ENCODE results near the gene ACSS1.

ACSS1 gene

DNA sequence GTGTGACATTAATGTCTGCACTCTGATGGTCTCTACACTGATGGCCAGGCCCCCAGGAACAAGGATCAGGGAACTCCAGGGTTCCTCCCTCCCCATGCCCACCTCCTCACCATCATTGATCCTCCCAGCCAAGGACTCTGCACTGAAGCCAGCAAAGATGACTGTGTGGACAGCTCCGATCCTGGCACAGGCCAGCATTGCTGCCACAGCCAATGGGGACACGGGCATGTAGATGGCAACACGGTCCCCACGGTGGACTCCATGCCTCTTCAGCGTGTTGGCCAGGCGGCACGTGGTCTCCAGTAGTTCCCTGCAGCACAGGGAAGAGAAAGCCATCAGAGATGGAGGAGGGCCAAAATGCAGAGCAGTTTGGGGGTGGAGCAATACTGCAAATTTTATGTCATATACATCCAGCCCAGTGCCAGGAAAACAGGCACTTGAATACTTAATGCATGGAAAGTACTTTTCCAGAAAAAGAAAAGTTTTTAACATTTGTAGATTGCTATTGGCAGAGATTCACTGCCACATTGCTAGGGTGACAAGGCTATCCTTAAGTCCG is 27.2 kb downstream of the ACSS1 start:
- no peak for DNase-seq

GRCh38 chr20:25030007-25030648 is 27.8 kb downstream of the ACSS1 start:
- no peak for DNase-seq

DNA sequence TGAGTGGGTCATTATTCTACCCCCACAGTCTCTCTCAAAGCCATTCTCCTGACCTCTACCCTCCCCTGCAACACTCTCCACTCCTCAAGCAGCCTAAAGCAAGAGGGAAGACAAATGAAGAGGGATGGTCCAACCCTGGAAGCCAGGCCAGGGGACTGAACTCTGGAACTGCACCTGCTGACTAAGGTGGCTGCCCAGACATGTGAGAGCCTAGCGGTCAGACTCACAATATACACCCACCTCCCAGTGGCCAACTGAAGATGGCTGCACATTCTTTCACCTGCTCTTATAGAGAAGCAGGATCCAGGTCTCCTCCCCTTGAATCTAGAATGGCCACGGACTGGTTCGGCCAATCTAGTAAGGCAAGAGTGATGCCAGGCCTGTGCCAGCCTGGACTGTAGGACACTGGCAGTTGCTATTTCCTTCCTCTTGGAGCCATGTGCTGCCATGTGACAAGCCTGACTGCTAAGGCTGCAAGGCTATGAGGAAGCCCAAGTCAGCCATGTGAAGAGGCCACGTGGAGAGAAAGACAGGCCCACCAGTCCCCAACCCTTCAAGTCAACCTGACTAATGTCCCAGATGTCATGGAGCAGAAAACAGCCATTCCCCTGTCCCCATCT is 31.8 kb downstream of the ACSS1 start:
- no peak for DNase-seq

GRCh38 chr20:25025091-25025861 is 32.7 kb downstream of the ACSS1 start:
- DNase-seq, result no peak

DNA sequence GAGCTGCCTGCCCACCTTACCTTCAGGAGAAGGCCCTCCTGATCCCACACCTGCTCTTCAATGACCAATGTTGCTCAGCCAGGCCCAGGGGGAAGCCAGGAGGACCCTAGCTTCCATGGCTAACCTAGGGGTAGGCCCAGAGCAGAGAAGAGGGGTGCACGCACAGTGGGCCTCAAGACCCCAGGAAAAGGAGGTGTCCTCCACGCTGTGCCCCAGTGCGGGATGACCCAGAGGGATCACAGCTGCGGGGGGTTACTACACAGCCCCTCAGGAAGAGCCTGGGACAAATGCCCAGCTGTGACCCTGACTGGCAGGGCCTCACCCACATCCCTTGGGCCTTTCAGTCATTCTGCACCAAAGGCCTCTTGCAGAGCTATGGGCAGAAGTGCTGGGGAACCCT is 33.8 kb downstream of the ACSS1 start:
- DNase-seq, result no peak

DNA sequence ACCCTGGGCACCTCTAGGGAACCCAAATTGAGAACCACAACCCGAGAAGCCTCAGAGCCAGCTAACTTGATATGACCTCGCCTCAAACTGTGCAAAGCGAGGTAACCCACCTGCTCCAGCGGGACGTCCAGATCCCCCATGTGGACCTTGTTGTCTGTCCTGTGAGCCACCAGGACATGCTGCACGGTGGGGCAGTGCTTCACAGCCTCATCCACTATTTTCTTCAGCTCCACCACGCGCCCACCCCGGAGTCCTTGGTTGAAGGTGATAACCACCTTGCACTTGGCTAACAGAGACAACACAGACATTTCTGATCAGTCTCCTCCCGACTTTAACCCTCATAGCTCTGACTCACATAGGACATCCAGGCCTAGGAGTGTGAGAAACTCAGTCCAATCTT is 34.6 kb downstream of the ACSS1 start:
- DNase-seq, result no peak

DNA sequence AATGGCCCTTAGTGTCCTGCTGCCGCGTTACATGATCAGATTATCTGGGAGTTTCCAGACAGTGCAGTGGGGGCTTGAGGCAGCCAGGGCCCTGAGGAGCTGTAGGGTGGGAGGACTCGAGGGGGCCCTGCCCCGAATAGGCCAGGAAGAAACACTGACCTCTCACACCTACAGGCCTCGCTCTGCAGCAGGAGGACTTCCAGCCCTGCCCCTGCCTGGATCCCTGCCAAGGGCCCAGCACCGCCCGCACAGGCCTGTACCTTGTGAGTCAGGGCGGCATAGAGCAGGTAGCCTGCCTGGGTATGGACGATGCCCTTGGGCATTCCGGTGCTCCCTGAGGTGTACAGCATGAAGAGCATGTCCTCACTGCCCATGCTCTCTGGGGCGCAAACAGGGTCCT is 35.3 kb downstream of the ACSS1 start:
- DNase-seq, result no peak

GRCh38 chr20:25021336-25021735 is 36.6 kb downstream of the ACSS1 start:
- DNase-seq, result no peak

GRCh38 chr20:25020901-25021301 is 37.0 kb downstream of the ACSS1 start:
- DNase-seq, result no peak

DNA sequence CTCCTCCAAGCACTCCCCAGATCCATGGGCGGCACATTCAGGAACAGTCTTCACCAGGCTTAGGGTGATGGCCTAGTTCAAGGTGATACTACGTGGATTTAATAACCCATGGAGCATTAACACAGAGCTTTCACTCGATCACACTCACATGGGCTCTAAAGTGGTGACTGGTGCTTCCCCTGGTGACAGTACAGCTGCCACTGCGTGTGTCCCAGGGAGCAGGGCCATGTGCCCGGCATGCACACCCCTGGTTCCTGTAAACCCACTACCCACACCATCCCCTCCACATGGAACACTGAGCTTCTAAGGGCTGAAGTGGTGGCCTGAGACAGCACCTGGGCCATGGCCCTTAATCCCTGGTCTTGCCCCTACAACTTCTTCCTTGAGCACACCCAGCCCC is 37.6 kb downstream of the ACSS1 start:
- DNase-seq, result no peak

DNA sequence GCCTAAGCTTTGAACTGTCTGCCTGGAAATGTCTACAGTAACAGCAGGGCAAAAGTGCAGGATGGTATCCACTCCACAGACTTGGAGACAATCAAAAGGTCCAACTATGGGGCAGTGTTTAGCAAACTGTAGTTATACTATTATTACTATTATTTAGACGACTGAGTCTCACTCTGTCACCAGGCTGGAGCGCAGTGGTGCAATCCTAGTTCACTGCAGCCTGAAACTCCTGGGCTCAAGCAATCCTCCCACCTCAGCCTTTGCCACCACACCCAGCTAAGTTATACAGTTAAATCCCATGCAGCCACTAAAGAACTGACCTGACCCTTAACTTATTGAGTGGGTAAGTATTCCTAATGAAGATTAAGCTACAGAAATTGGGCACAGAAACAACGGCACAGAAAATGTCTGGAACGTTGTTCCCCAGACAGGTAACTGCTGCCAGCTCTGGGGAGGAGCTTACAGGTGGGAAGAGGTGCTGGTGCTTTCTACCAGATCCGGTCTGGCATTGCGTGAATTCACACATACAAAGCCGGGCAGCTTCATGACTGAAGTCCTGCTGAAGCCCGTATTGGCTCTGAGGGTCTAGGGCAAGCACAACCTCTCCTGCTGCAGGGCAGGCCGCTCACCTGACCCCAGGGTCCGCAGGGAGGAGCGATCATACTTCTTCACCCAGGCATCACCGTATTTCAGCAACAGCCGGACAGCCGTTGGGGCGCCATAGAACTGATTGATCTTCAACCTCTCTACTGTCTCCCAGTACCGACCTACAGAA is 38.4 kb downstream of the ACSS1 start:
- no peak for DNase-seq

DNA sequence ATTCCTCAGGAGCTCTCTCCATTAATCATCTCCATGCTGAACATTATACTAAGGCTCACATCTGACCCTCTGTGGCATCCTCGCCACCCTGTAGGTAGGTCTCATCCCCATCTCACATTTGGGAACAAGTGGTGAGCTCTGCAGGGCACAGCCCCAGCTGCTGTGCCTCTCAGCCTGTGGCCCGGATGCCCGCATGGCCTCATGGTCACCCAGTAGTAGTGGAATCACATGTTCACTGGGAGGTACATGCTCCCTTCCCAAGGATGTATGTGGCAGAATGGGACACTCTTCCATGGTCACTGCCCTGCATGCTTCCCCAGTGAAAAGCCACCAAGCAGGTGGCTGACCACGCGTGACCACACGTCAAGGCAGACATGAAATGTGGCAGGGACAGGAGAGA is 39.1 kb downstream of the ACSS1 start:
- DNase-seq, result no peak

DNA sequence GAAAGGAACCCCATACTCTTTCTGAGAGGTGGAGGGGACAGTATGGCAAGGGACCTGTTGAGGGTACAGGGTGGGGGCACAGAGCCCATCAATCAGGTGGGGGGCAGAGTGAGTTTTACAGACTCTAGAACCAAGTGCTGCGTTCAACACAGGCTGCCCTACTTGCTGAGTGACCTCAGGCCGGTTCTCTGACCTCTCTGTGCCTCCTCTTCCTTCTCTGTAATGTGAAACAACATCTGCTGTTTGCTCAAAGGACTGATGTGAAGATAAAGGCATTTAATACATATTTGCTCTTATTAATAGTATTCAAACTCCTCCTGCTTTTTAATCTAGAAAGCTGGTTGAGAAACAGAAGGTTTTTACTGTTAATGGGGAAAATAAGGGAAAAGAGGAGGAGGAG is 39.5 kb downstream of the ACSS1 start:
- no peak for DNase-seq

DNA sequence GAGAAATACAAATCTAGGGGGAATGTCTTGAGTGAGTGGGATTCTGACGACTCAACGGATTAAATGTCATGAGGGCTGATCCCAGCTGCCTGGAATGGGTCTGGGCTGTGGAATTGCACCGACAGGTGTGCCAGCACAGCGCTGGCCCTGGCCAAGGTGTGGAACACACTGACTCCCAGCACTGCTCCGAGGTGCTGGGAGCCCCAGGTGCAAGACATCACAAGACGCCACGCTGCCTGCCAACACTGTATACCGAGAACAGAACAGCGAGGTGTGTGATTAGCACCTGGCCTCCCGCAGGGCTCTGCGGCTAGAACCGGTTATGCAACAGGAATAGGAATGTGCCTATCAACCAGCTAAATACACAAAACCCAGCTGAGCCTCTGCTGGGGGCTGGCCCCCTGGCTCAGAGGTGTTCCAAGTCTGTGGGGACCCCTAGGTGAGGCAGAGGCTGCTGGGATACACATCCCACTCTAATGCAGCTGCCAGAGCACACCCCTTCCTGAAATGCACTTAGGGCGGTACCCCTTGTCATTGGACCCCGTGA is 40.6 kb downstream of the ACSS1 start:
- no peak for DNase-seq

GRCh38 chr20:25016471-25016870 is 41.5 kb downstream of the ACSS1 start:
- no peak for DNase-seq

- no peak for DNase-seq
These were observed 42.0 kb downstream of the ACSS1 start for GRCh38 chr20:25015986-25016385.

DNA sequence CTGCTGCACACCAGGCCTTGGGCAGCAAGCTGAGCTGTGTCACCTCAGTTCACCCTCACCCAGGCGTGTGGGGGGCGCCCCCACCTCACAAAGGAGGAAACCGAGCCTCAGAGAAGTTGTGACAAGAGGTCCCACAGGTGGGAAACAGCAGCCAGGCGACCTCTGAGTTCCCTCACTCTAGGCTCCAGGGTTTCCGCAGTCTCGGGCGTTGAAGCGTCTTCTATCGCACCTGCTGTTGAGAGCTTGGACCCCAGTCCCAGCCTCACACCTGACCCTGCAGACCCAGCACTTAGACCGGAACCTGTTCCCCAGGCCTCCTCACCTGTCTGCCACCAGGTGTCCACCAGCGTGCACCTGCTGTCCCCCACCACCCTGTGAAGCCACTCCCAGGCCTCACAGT is 43.1 kb downstream of the ACSS1 start:
- no peak for DNase-seq

- DNase-seq, result no peak
These were observed 44.2 kb downstream of the ACSS1 start for GRCh38 chr20:25013478-25014380.

- no peak for DNase-seq
These were observed 45.2 kb downstream of the ACSS1 start for GRCh38 chr20:25012616-25013189.

DNA sequence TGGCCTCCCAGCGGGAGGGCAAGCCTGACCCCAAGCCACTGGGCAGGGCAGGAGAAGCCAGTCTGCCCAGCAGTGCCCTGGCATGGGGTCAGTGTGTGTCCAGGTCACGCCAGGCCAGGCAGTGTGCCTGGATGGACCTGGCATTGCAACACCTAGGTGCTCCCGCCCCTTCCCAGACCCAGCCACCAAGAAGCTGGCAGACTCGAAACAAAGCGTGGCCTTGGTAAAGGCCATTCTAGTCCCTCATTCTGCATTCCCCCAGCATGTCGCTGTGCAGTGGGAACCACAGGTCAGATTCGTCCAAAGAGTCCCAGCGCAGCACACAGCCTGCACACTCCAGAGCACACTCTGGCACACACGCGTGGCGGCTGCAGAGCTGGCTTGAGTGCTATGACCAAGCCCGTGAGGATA is 46.1 kb downstream of the ACSS1 start:
- DNase-seq, result no peak

GRCh38 chr20:25011261-25011660 is 46.7 kb downstream of the ACSS1 start:
- DNase-seq, result no peak

Data from activated CD4-positive, CD25-positive, alpha-beta regulatory T cell (primary cell).